ENCODE measurements around the gene CTDP1.

- TF ChIP-seq CTCF (IDR thresholded peaks at IDR 0.05) (no peak), POLR2A (IDR thresholded peaks at IDR 0.05) (no peak)
These were observed 34.2 kb upstream of the CTDP1 start for GRCh38 chr18:79645291-79645983.

Measured in lower leg skin (tissue), 3 donors.